Stimulated activated memory B cell treated with anti-CD40 and anti-IgM and Interleukin-4, amounts not matched to agents 10 μg/mL and 1 μg/mL and 100 μg/mL, for 72 hours (primary cell): ENCODE data around the gene ENAH.
A peak's percentile ranks its signal among the peaks of the same experiment; 100 is the strongest.

Experiments
- ATAC-seq: fragments of 150-1000 bp; cut with Tn5 transposase; 2 replicates; pipeline ENCODE4 v1.10.0; 2021
- H3K27ac Mint-ChIP-seq: one replicate; pipeline ENCODE4 v1.8.0; 2022; ENCODE audit warnings: mild to moderate bottlenecking, mixed read lengths
- H3K27me3 Mint-ChIP-seq: one replicate; pipeline ENCODE4 v1.8.0; 2022; ENCODE audit warnings: mixed read lengths
- H3K36me3 Mint-ChIP-seq: one replicate; pipeline ENCODE4 v1.8.0; 2022; ENCODE audit warnings: mixed read lengths
- H3K4me1 Mint-ChIP-seq: one replicate; pipeline ENCODE4 v1.8.0; 2022; ENCODE audit warnings: mixed read lengths
- H3K4me3 Mint-ChIP-seq: one replicate; pipeline ENCODE4 v1.8.0; 2022; ENCODE audit warnings: mild to moderate bottlenecking, moderate library complexity, mixed read lengths
- H3K9me3 Mint-ChIP-seq: one replicate; pipeline ENCODE4 v1.8.0; 2022; ENCODE audit warnings: mixed read lengths

The ENAH gene

DNA sequence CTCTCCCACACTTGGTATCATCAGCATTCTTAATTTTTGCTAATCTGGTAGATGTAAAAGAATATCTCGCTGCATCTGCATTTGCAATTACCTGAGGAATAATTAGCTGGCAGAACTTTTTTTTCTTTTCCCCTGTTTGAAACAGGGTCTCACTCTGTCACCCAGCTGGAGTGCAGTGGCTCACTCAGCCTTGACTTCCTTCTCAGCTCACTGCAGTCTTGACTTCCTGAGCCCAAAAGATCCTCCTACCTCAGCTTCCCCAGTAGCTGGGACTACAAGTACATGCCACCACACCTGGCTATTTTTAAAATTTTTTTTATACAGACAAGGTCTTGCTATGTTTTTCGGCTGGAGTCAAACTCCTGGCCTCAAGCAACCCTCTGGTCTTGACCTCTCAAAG is 35.4 kb upstream of the ENAH start:
- peak; percentile 50 for ATAC-seq
- Mint-ChIP-seq H3K4me3 (no peak overlapping the region), H3K4me1 (peaks cover 10% of the 10 kb centered on the region), H3K9me3 (no peaks in the 10 kb centered on the region), H3K27ac (no peak overlapping the region), H3K27me3 (peaks cover 8% of the 10 kb centered on the region), H3K36me3 (no peaks in the 10 kb centered on the region)

DNA sequence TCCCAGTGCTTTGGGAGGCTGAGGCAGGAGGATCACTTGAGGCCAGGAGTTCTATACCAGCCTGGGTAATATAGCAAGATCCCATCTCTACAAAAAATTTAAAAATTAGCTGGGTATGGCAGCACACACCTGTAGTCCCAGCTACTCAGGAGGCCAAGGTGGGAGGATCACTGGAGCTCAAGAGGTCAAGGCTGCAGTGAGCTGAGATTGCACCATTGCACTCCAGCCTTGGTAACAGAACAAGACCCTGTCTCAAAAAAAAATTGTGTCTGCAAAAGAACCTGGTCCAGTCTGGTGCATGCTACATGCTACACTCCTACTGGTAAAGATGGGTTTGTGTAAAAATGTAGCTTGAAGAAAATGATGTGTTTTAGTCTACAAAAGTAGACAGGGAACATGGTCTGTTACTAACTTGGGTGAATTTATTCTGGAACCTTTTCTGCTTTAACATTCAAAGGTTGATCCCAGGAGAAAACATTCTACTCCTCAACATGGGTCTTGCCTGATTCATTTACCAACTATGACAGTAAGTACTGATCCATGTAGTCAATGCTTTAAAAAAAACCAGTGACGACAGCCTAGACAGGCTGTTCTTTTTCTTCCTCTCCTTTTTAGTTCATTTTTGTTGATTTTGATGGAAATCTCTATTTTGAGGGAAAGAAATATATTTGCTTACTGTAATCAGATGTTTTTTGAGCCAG is 32.7 kb upstream of the ENAH start:
- Mint-ChIP-seq H3K27me3 (peaks cover 7% of the 10 kb centered on the region), H3K4me3 (no peak overlapping the region), H3K36me3 (no peaks in the 10 kb centered on the region), H3K27ac (no peak overlapping the region), H3K9me3 (no peaks in the 10 kb centered on the region), H3K4me1 (peaks cover 10% of the 10 kb centered on the region)
- no peak for ATAC-seq

DNA sequence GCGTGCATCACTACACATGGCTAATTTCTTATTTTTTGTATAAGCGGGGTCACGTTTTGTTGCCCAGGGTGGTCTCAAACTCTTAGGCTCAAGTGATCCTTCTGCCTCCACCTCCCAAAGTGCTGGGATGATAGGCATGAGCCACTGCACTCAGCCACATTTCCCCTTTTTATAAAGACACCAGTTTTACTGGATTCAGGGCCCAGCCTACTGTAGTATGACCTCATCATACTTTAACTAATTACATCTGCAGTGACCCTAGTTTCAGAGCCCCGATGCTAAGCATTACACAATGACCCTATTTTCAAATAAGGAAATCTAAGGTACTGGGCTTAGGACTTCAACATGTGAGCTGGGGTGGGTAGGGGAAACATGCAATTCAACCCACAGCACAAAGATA is 31.8 kb upstream of the ENAH start:
- Mint-ChIP-seq H3K27me3 (peaks cover 11% of the 10 kb centered on the region), H3K9me3 (no peaks in the 10 kb centered on the region), H3K4me1 (peaks cover 10% of the 10 kb centered on the region), H3K4me3 (no peak overlapping the region), H3K36me3 (no peaks in the 10 kb centered on the region), H3K27ac (no peak overlapping the region)
- ATAC-seq: no peak

DNA sequence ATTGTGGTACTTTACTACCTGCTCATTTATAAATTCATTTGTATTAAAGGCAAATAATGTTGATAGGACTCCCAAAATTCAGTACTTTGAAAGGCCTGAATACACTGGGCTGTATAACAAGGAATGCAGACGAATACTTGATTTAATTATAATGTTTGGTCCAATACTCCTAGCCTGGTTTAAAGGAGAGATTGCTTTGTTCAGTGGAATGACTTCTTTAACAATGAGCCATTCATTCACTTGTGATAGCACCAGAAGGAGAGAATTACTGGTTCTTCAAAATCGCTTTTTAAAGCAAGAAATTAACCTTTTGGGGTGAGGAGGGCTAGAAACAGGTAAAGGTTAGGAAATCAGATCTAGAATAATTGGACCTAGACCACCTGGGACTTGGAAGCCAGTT is 28.3 kb upstream of the ENAH start:
- Mint-ChIP-seq H3K27ac (no peak overlapping the region), H3K27me3 (peaks cover 30% of the 10 kb centered on the region), H3K4me1 (no peaks in the 10 kb centered on the region), H3K4me3 (no peak overlapping the region), H3K36me3 (no peaks in the 10 kb centered on the region), H3K9me3 (no peaks in the 10 kb centered on the region)
- no peak for ATAC-seq

DNA sequence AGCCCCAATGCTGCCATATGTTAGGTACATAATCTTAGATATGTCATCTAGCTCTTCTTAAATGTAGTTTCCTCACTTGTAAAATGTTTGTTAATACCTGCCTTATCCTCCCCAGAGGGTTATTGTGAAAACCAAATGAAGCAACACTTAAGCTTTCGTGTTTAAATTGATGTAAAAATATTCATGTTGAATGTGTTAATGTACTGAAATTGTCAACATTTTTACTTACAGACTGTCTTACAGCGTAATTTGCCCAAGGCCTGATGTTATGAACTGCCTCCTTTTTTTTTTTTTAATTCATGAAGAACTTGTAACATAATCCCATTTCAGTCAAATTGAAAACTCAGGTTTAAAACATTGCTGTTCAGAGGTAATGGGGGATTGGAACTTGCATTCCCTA is 25.6 kb upstream of the ENAH start:
- no peaks in the 10 kb centered on the region for H3K36me3 Mint-ChIP-seq
- H3K27ac Mint-ChIP-seq: no peak overlapping the region
- H3K9me3 Mint-ChIP-seq: no peaks in the 10 kb centered on the region
- H3K4me1 Mint-ChIP-seq: no peaks in the 10 kb centered on the region
- H3K27me3 Mint-ChIP-seq: peaks cover 47% of the 10 kb centered on the region
- no peak for ATAC-seq
- H3K4me3 Mint-ChIP-seq: no peak overlapping the region

DNA sequence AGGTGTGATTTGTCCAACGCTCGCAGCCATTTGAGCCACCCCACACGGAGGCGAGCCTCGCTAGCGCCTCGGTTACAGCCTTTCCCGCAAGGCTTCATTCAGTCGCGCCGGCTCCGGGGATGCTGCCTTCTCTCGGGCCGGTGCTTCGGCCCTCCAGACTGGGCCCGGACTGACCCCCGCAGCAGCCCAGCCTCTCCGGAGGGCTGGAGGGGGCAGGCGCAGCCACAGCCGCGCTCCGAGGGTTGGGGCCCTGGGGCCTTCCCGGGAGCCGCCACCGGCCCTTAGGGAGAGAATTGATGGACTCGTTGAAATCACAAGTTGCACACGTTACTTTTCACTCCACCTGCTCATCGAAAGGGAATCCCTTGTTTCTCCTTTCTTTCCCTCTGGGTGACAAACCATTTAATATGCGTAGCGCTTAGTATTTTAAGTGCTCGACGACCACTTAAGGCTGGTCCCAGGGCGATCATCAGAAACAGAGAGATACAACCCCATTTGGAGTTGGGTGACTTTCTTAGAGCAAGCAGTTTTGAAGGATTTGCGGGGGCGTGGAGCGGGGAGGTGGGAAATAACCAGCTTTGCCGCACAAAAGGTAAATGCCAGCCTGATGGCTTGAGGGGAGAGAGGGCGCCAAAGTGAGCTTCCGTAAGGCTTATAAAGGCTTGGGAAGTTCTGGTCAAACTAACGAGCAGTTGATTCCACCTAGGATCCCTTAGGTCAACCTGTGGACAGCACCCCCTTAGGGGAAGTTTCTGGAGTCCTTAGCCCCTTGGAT is 24.6 kb upstream of the ENAH start:
- H3K4me3 Mint-ChIP-seq: no peak overlapping the region
- peaks cover 47% of the 10 kb centered on the region for H3K27me3 Mint-ChIP-seq
- no peaks in the 10 kb centered on the region for H3K36me3 Mint-ChIP-seq
- H3K27ac Mint-ChIP-seq: no peak overlapping the region
- H3K9me3 Mint-ChIP-seq: no peaks in the 10 kb centered on the region
- H3K4me1 Mint-ChIP-seq: no peaks in the 10 kb centered on the region
- no peak for ATAC-seq

DNA sequence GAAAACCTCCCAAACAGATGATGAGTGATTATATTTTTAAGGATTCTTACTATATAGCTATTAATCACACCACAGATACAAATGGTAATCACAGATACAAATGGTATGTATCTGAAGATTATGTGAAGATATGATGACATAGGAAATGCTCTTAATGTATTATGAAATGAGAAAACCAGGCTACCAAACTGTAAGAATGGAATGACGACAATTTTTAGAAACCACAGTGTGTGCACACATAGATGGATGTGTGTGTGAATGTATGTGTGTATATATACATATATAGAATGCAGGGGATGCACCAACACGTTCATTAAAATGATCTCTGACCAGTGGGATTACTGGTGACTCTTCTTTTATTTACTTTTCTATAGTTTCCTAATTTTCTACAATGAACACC is 21.5 kb upstream of the ENAH start:
- Mint-ChIP-seq H3K27ac (no peak overlapping the region), H3K4me1 (no peaks in the 10 kb centered on the region), H3K36me3 (no peaks in the 10 kb centered on the region), H3K27me3 (peaks cover 32% of the 10 kb centered on the region), H3K9me3 (no peaks in the 10 kb centered on the region), H3K4me3 (no peak overlapping the region)
- ATAC-seq: no peak

DNA sequence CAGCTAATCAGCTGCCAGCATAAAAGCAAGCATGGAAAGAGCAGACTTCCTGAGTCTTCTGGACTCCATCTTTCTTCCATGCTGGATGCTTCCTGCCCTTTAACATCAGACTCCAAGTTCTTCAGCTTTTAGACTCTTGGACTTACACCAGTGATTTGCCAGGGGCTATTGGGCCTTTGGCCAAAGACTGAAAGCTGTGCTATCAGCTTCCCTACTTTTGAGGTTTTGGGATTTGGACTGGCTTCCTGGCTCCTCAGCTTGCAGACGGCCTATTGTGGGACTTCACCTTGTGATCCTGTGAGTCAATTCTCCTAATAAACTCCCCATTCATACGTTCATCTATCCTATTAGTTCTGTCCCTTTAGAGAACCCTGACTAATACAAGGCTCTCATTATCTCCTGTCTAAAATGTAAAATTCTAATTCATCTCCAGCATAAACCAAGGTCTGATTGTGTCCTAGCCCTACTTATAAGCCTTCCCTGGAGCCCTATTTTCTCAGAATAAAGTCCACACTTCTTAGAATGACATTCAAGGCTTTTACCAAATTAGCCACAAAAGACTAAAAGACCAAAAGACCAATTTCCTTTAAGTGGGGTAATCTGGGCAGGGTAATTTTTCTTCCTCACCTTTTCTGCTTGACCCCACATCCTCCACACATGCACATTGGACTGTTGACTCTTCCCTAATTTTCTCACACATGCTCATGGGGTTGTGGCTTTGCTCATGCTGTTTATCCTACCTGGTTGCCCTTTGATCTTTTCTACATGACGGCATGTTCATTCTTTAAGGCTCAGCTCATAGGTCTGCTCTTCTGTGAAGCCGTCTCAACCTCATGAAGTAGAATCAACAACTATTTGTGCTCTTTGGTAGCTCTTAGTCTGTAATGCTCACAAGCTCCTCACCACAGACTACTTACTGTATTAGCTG is 18.1 kb upstream of the ENAH start:
- no peak for ATAC-seq
- H3K36me3 Mint-ChIP-seq: no peaks in the 10 kb centered on the region

DNA sequence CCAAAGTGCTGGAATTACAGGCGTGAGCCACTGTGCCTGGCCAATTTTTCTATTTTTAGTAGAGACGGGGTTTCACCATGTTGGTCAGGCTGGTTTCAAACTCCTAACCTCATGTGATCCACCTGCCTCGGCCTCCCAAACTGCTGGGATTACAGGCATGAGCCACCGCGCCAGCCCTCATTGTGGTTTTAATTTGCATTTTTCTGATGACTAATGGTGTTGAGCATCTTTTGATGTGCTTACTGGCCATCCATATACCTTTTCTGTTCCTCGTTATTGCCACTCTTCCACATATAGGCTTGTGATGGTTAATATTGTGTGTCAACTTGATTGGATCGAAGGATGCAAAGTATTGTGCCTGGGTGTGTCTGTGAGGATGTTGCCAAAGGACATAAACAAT is 17.4 kb upstream of the ENAH start:
- Mint-ChIP-seq H3K36me3 (no peaks in the 10 kb centered on the region), H3K4me3 (no peak overlapping the region), H3K9me3 (no peaks in the 10 kb centered on the region), H3K27me3 (peaks cover 9% of the 10 kb centered on the region), H3K27ac (no peak overlapping the region), H3K4me1 (no peaks in the 10 kb centered on the region)
- ATAC-seq: no peak

More for the DNA sequence above, 18.1 kb upstream of the ENAH start:
- Mint-ChIP-seq H3K27me3 (peaks cover 16% of the 10 kb centered on the region), H3K4me1 (no peaks in the 10 kb centered on the region), H3K4me3 (no peak overlapping the region), H3K27ac (no peak overlapping the region), H3K9me3 (no peaks in the 10 kb centered on the region)

DNA sequence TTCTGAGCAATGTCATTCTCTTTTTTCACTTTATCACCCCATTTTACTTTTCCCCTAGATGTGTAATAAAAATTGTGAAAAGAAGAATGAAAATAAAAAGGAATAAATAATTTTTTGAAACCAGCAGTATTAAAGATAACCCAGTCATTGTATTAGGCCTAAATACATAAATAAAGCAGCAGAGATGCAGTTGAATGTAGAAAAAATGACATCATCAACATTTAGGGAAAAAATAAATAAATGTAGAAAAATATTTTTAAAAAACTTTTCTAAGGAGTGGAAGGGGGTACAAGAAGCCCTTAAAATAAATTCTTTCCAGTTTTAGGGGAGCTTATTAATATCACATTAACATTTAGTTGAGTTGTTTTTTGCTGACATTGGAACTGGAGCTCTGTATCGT is 15.3 kb upstream of the ENAH start:
- no peaks in the 10 kb centered on the region for H3K36me3 Mint-ChIP-seq
- no peaks in the 10 kb centered on the region for H3K4me1 Mint-ChIP-seq
- no peak for ATAC-seq
- H3K4me3 Mint-ChIP-seq: no peak overlapping the region
- no peak overlapping the region for H3K27ac Mint-ChIP-seq
- no peaks in the 10 kb centered on the region for H3K27me3 Mint-ChIP-seq
- no peaks in the 10 kb centered on the region for H3K9me3 Mint-ChIP-seq

DNA sequence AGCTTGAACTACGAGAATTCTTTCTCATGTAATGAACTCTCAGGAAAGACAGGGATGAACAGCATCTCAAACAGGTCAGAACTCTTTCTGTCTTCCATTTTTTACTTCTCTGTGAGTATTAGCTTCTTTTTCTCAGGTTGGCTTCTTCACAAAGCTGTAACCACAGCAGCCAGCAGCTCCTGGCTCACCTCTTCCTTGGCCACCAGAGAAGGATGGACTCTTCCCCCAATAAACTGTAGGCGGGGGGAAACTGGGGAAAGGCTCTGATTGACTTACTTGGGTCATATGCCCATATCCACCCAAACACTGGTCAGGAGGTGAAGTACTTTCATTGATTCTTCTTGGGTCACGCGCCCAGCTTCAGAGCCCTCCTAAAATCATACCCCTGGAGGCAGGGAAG is 14.4 kb upstream of the ENAH start:
- Mint-ChIP-seq H3K9me3 (no peaks in the 10 kb centered on the region), H3K27me3 (no peaks in the 10 kb centered on the region), H3K4me1 (no peaks in the 10 kb centered on the region), H3K36me3 (no peaks in the 10 kb centered on the region), H3K4me3 (no peak overlapping the region), H3K27ac (no peak overlapping the region)
- no peak for ATAC-seq

DNA sequence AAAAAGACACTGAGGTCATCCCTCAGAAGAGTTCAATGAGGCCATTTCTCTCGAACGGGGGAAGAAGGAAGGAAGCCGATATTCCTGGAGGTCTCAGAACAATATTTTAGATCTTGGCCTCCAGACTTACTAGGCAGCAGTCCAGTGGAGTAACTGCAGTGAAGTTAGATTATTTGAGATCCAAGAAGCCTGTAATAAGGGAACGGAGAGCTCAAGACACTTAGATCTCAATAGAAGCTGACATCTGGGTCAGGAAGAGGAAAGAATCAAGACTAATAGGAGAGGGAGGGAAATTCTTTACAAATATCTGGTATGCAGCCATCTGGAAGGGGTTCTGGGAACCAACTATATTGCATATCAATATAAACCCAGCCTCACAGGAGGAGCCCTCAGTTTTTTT is 13.6 kb upstream of the ENAH start:
- Mint-ChIP-seq H3K4me1 (peaks cover 8% of the 10 kb centered on the region), H3K4me3 (no peak overlapping the region), H3K9me3 (no peaks in the 10 kb centered on the region), H3K36me3 (no peaks in the 10 kb centered on the region), H3K27me3 (no peaks in the 10 kb centered on the region), H3K27ac (no peak overlapping the region)
- ATAC-seq: no peak

DNA sequence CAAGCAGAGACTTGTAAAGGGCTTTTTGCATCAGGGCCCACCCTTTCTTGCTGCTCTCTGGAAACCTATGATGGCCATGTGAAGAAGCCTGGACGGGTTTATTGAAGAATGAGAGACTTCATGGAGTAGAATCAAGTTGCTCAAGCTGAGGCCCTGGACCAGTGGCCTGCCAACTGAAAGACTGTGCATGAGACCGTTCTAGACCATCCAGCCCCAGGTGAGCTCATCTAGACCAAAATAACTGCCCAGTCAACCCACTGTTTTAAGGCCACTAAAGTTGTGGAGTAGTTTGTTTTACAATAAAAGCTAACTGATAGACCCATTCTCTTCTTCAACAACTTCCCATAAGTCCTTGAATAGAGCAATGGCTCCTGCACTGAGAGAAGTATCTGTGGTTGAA is 11.8 kb upstream of the ENAH start:
- no peaks in the 10 kb centered on the region for H3K9me3 Mint-ChIP-seq
- peaks cover 21% of the 10 kb centered on the region for H3K4me1 Mint-ChIP-seq
- H3K4me3 Mint-ChIP-seq: no peak overlapping the region
- no peaks in the 10 kb centered on the region for H3K36me3 Mint-ChIP-seq
- no peak for ATAC-seq
- no peaks in the 10 kb centered on the region for H3K27me3 Mint-ChIP-seq
- H3K27ac Mint-ChIP-seq: no peak overlapping the region

DNA sequence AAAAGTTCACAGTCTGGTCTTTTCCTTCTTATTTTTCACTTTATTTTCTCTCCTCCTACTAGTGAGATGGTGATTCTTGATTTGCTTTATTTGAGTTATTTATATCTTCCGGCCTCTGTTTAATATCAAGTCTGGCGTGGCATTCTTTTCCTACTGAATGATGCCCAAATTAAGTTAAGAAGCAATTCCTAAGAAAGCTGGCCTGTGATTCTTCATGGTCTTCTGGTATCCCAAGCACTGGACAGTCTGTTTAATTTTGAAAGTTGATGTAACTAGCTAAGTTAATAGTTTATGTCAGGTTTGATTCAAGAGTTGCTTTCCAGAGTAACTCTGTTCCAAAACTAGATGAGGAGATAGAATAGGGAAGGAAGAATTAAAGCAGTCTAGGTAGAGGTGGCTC is 9.2 kb upstream of the ENAH start:
- Mint-ChIP-seq H3K27me3 (no peaks in the 10 kb centered on the region), H3K4me1 (peaks cover 36% of the 10 kb centered on the region), H3K36me3 (no peaks in the 10 kb centered on the region), H3K27ac (no peak overlapping the region), H3K4me3 (no peak overlapping the region), H3K9me3 (no peaks in the 10 kb centered on the region)
- ATAC-seq: no peak

DNA sequence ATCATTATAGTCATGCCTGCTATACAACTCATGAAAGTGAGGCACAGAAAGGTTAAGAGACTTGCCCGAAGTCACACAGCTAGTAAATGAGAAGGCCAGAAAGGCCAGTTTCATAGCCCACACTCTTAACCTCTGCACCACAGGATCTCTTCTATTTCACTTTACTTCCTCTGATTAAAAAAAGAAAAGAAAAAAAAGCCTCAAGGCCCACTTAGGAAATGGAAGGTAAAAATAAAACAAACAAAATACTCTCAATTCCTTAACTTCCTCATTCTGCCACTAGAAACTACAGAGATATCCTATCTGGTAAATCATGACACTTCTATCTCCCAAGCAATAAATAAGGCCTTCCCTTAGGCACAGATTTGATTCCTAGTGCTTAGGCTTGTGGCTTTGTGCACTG is 7.6 kb upstream of the ENAH start:
- H3K27ac Mint-ChIP-seq: peak overlapping the region; percentile 39
- H3K27me3 Mint-ChIP-seq: no peaks in the 10 kb centered on the region
- H3K4me1 Mint-ChIP-seq: peaks cover 36% of the 10 kb centered on the region
- peak; percentile 51 for ATAC-seq
- no peak overlapping the region for H3K4me3 Mint-ChIP-seq
- H3K36me3 Mint-ChIP-seq: no peaks in the 10 kb centered on the region
- H3K9me3 Mint-ChIP-seq: no peaks in the 10 kb centered on the region
